ENCODE measurements around the gene HIPK2.

Gene HIPK2

GRCh38 chr7:139798892-139799291 lies 21.1 kb upstream of the HIPK2 start:
- H3K27me3 ChIP-seq (replicated peaks) = no peaks in the 10 kb centered on the region
- in situ Hi-C loops (cut with HindIII; ENCODE audit: low pct_ligation_motif_present, low sequenced_read_pairs) = no loop called here
- no peaks in the 10 kb centered on the region for H3K36me3 ChIP-seq (replicated peaks)
- no peak overlapping the region for H3K4me3 ChIP-seq (ENCODE audit: low read depth, low read length)
- no peak for TF ChIP-seq CTCF (IDR thresholded peaks at IDR 0.05; ENCODE audit: low read depth, low read length, missing control alignments)
- H3K27ac ChIP-seq = no peak overlapping the region
- no peak for DNase-seq

GRCh38 chr7:139798221-139798620 lies 20.4 kb upstream of the HIPK2 start:
- in situ Hi-C loops (cut with HindIII; ENCODE audit: low pct_ligation_motif_present, low sequenced_read_pairs) = no loop called here
- Histone ChIP-seq H3K36me3 (replicated peaks) (no peaks in the 10 kb centered on the region), H3K27ac (no peak overlapping the region), H3K27me3 (replicated peaks) (no peaks in the 10 kb centered on the region), H3K4me3 (ENCODE audit: low read depth, low read length) (no peak overlapping the region)
- no peak for TF ChIP-seq CTCF (IDR thresholded peaks at IDR 0.05; ENCODE audit: low read depth, low read length, missing control alignments)
- DNase-seq = no peak

GRCh38 chr7:139797607-139798006 lies 19.8 kb upstream of the HIPK2 start:
- TF ChIP-seq CTCF (IDR thresholded peaks at IDR 0.05; ENCODE audit: low read depth, low read length, missing control alignments) = no peak

GRCh38 chr7:139791316-139791715 lies 13.5 kb upstream of the HIPK2 start:
- H3K27ac ChIP-seq = no peak overlapping the region
- in situ Hi-C loops (cut with HindIII; ENCODE audit: low pct_ligation_motif_present, low sequenced_read_pairs) = no loop called here
- H3K4me3 ChIP-seq (ENCODE audit: low read depth, low read length) = no peak overlapping the region
- no peak for DNase-seq
- no peak for TF ChIP-seq CTCF (IDR thresholded peaks at IDR 0.05; ENCODE audit: low read depth, low read length, missing control alignments)
- H3K27me3 ChIP-seq (replicated peaks) = no peaks in the 10 kb centered on the region
- no peaks in the 10 kb centered on the region for H3K36me3 ChIP-seq (replicated peaks)

More at GRCh38 chr7:139797607-139798006, 19.8 kb upstream of the HIPK2 start:
- Histone ChIP-seq H3K4me3 (ENCODE audit: low read depth, low read length) (no peak overlapping the region), H3K36me3 (replicated peaks) (no peaks in the 10 kb centered on the region), H3K27me3 (replicated peaks) (no peaks in the 10 kb centered on the region), H3K27ac (no peak overlapping the region)
- in situ Hi-C loops (cut with HindIII; ENCODE audit: low pct_ligation_motif_present, low sequenced_read_pairs) = no loop called here
- DNase-seq = no peak

DNA sequence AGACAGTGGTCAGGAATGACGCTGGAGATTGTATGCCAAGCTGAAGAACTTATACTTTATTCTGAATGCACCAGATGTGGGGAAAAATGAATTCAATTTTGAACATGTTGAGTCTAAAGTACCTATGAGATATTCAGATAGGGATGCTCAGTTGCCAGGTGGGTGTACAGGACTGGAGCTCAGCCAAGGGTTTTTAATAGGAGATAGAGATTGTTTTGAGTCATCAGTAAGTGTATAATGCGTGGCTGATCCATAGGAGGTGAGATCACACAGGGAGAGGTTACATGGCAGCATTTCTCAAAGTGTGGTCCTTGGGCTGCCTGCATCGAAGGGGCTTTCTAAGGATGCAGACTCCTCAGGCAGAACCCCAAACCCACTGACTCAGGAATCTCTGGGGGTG lies 6.8 kb upstream of the HIPK2 start:
- in situ Hi-C loops (cut with HindIII; ENCODE audit: low pct_ligation_motif_present, low sequenced_read_pairs) = no loop called here
- Histone ChIP-seq H3K27me3 (replicated peaks) (no peaks in the 10 kb centered on the region), H3K36me3 (replicated peaks) (no peaks in the 10 kb centered on the region), H3K4me3 (ENCODE audit: low read depth, low read length) (no peak overlapping the region), H3K27ac (no peak overlapping the region)
- DNase-seq = no peak
- TF ChIP-seq CTCF (IDR thresholded peaks at IDR 0.05; ENCODE audit: low read depth, low read length, missing control alignments) = no peak

- in situ Hi-C loops (cut with HindIII; ENCODE audit: low pct_ligation_motif_present, low sequenced_read_pairs) = no loop called here
- no peaks in the 10 kb centered on the region for H3K27me3 ChIP-seq (replicated peaks)
- no peak for TF ChIP-seq CTCF (IDR thresholded peaks at IDR 0.05; ENCODE audit: low read depth, low read length, missing control alignments)
- H3K27ac ChIP-seq = no peak overlapping the region
- no peak for DNase-seq
- H3K4me3 ChIP-seq (ENCODE audit: low read depth, low read length) = no peak overlapping the region
- H3K36me3 ChIP-seq (replicated peaks) = no peaks in the 10 kb centered on the region
Measured at GRCh38 chr7:139783647-139784385, 6.0 kb upstream of the HIPK2 start.
